Gastrocnemius medialis (tissue), 4 donors: Measurements from ENCODE around the gene DHRS7B. TPM values are rescaled to one million over a fixed set of nuclear protein-coding genes. Genes with fewer than 3 reads are reported as not detected.

ENCODE experiments used
- ATAC-seq, 2 donors: fragments of 150-250 bp; one replicate each; pipeline ENCODE4 v1.9.1; 2016
- DNase-seq, 2 donors: peaks; one replicate each; pipeline ENCODE4 v3.0.0-alpha.2; 2019
- H3K27ac ChIP-seq, 4 donors: fragments of 200-600 bp; sonication (generic); 1 replicate in 1 of 4; 2 replicates in 3 of 4; pipeline ENCODE4 v1.5.1; 2016 to 2018; ENCODE audit warnings: mild to moderate bottlenecking in 2 of 4, moderate library complexity in 1 of 4
- H3K27me3 ChIP-seq, 3 donors: fragments of 200-600 bp; sonication (generic) in 2 of 3; 1 replicate in 1 of 3; 2 replicates in 2 of 3; pipeline versions ENCODE4 v1.5.1 to v1.6.0; 2016 to 2019; ENCODE audit warnings: mild to moderate bottlenecking in 1 of 3, moderate library complexity in 1 of 3
- H3K36me3 ChIP-seq, 2 donors: fragments of 200-600 bp; sonication (generic) in 1 of 2; one replicate each; pipeline ENCODE4 v1.5.1; 2017 to 2018
- H3K4me1 ChIP-seq, 2 donors: fragments of 200-600 bp; sonication (generic) in 1 of 2; one replicate each; pipeline ENCODE4 v1.5.1; 2016 to 2017; ENCODE audit warnings: mild to moderate bottlenecking in 2 of 2
- H3K4me3 ChIP-seq, 4 donors: fragments of 200-600 bp; sonication (generic) in 3 of 4; 1 replicate in 1 of 4; 2 replicates in 3 of 4; pipeline ENCODE4 v1.5.1; 2016 to 2019; ENCODE audit warnings: mild to moderate bottlenecking in 2 of 4
- H3K9me3 ChIP-seq, 3 donors: fragments of 200-600 bp; sonication (generic) in 2 of 3; 1 replicate in 1 of 3; 2 replicates in 2 of 3; pipeline ENCODE4 v1.5.1; 2016 to 2019
- CTCF ChIP-seq, 5 experiments: fragments of 450-650 bp in 3 of 5; fragments of 200-600 bp in 2 of 5; sonication (generic) in 2 of 5; IDR thresholded peaks in 4 of 5; conservative IDR thresholded peaks in 1 of 5; 1 replicate in 4 of 5; 2 replicates in 1 of 5; pipeline ENCODE4 v1.5.1; 2016 to 2019; ENCODE audit warnings: antibody characterized with exemption in 5 of 5, mild to moderate bottlenecking in 3 of 5, moderate library complexity in 3 of 5
- POLR2A ChIP-seq, 2 donors: fragments of 450-650 bp; IDR thresholded peaks; one replicate each; pipeline ENCODE4 v1.6.1; 2017; ENCODE audit warnings: antibody characterized with exemption in 2 of 2, mild to moderate bottlenecking in 2 of 2, moderate library complexity in 2 of 2
- in situ Hi-C, 4 donors: fragments of 200-750 bp; cut with MboI; loops; one replicate each; pipeline versions ENCODE4 v1.15.0 to v1.8.0; 2017; ENCODE audit warnings: low sequenced_read_pairs in 4 of 4
- intact Hi-C: fragments of 100-400 bp; cut with DNase I; formaldehyde crosslinking; loops from one replicate; pipeline ENCODE4 v1.15.1; 2023; ENCODE audit warnings: low total_unique reads
- total RNA-seq, 4 donors: library from RNA; depleted of rRNA; stranded (reverse); fragments of >200 nt; gene quantifications; one replicate each; pipeline versions ENCODE4 v1.1.0 to v1.2.3, GENCODE V29; 2016

Gene DHRS7B
- total RNA-seq, 4 donors from 2014 or later = 35.7 to 73.2 (median 43.2) TPM

DNA sequence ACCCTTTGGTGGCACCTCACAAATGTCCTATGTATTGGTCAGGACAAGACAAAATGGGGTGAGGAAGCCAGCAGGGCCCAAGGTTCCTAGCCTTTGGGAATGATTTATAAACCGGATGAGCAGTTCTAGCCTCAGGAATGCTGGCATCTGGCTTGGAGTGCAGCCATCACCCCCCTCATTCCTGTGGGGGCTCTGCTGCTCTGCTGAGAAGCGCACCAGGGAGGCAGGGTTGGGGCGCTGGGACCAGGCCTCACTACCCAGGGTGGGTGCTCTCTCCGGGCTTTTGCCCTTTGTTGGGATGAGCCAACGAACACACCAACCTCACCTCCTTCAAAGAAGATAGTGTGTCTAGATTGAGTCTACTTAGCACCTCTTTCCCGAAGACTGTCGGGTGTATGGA, 47.9 kb downstream of the DHRS7B start:
- H3K27ac ChIP-seq = peak overlapping the region; percentile 92 to 98 (median 96)
- intact Hi-C loops (no loop called here), in situ Hi-C loops (no loop called here)
- H3K4me3 ChIP-seq = no peak overlapping the region
- DNase-seq (no peak), ATAC-seq (no peak)
- peaks cover 53 to 55% of the 10 kb centered on the region in 2 donors for H3K4me1 ChIP-seq
- H3K9me3 ChIP-seq = no peaks in the 10 kb centered on the region
- peaks cover 0 to 4% of the 10 kb centered on the region in 2 donors for H3K36me3 ChIP-seq
- H3K27me3 ChIP-seq = no peaks in the 10 kb centered on the region
- TF ChIP-seq CTCF (IDR thresholded peaks at IDR 0.05 in 4 of 5, conservative IDR thresholded peaks at IDR 0.05 in 1 of 5) (no peak), POLR2A (IDR thresholded peaks at IDR 0.05) (no peak)

DNA sequence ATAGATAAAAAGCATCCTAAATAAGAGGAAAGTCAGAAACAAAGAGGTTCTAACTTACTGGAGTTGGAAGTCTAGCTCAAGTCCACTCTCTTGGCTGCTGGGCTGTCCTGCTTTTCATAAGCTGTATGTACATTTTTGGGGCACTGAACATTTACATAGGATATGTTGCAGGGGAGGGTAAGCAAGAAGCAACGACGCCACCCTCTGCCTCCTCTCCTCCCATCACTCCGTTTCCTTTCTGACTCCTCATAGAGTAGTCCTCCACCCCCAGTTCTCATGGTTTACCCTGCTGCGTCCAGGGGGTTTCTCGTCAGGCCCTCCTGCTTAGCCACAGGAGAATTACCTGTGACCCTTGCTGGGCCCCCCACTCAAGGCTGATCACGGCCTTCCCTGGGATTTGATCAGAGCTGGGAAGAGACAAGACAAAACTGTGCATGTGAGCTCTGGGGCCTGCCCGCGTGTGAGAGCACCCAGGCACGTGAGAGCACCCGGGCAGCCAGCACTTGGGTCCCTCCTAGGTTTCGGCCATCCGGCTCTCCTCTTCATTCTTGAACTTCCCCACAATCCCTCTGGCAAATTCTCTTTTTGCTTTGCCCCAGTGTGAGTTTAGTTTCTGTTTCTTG, 50.1 kb downstream of the DHRS7B start:
- Histone ChIP-seq H3K27ac (peak overlapping the region in 3 of 4 donors; percentile 17 to 98 (median 92)), H3K9me3 (no peaks in the 10 kb centered on the region), H3K4me1 (peaks cover 32 to 33% of the 10 kb centered on the region in 2 donors), H3K27me3 (no peaks in the 10 kb centered on the region), H3K36me3 (peaks cover 0 to 4% of the 10 kb centered on the region in 2 donors), H3K4me3 (no peak overlapping the region)
- intact Hi-C loops = no loop called here
- DNase-seq (no peak), ATAC-seq (no peak)
- in situ Hi-C loops = no loop called here
- TF ChIP-seq POLR2A (IDR thresholded peaks at IDR 0.05) (no peak), CTCF (IDR thresholded peaks at IDR 0.05 in 4 of 5, conservative IDR thresholded peaks at IDR 0.05 in 1 of 5) (no peak)

DNA sequence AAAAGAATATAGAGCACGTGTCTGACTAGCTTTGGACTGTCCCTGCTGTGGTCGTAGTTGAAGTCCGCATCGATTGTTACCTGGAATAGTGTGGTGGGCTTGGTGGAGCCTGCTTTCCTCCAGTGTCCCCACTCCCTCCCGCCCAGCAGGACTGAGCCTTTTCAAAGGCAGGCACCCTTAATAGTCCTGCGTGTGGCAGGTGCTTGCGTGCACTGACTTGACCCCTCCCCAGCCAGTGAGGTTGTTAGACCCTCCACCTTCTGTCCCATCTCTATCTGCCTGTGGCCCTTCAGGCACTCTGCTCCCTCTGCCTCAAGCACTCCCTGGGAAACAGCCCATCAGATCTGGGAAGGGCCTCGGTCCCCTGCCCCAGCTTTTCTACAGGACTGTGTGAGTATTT, 50.6 kb downstream of the DHRS7B start:
- H3K27ac ChIP-seq = peak overlapping the region in 3 of 4 donors; percentile 17 to 98 (median 92)
- intact Hi-C loops (no loop called here), in situ Hi-C loops (no loop called here)
- H3K36me3 ChIP-seq = peaks cover 0 to 4% of the 10 kb centered on the region in 2 donors
- DNase-seq (no peak), ATAC-seq (no peak)
- no peak overlapping the region for H3K4me3 ChIP-seq
- H3K4me1 ChIP-seq = peaks cover 30 to 31% of the 10 kb centered on the region in 2 donors
- H3K9me3 ChIP-seq = no peaks in the 10 kb centered on the region
- TF ChIP-seq POLR2A (IDR thresholded peaks at IDR 0.05) (no peak), CTCF (IDR thresholded peaks at IDR 0.05 in 4 of 5, conservative IDR thresholded peaks at IDR 0.05 in 1 of 5) (no peak)
- no peaks in the 10 kb centered on the region for H3K27me3 ChIP-seq

- TF ChIP-seq CTCF (IDR thresholded peaks at IDR 0.05 in 4 of 5, conservative IDR thresholded peaks at IDR 0.05 in 1 of 5) (no peak), POLR2A (IDR thresholded peaks at IDR 0.05) (no peak)
- DNase-seq (no peak), ATAC-seq (no peak)
- intact Hi-C loops = no loop called here
- in situ Hi-C loops = no loop called here
- Histone ChIP-seq H3K36me3 (peaks cover 0 to 4% of the 10 kb centered on the region in 2 donors), H3K9me3 (no peaks in the 10 kb centered on the region), H3K4me1 (peaks cover 29 to 31% of the 10 kb centered on the region in 2 donors), H3K27ac (peak overlapping the region in 2 of 4 donors; percentile 17 to 92), H3K4me3 (no peak overlapping the region), H3K27me3 (no peaks in the 10 kb centered on the region)
Measured at GRCh38 chr17:21177854-21178600, 51.3 kb downstream of the DHRS7B start.
